ENCODE measurements around the gene BCAT1. TPM values are rescaled to one million over a fixed set of nuclear protein-coding genes. Genes with fewer than 3 reads are reported as not detected.

The BCAT1 gene
- total and polyA plus RNA-seq, 2 of the 8 experiments (the other 6 are each of a cell fraction or from before 2014, with no cell fraction given) = 19.7 to 263 TPM

GRCh38 chr12:24853588-24853987, 95.3 kb downstream of the BCAT1 start:
- no peak overlapping the region for H2BK15ac ChIP-seq (ENCODE audit: low read length)
- no peak overlapping the region for H2BK120ac ChIP-seq (replicated peaks; ENCODE audit: low read depth, low read length)
- peaks cover 8 to 27% (median 14%) of the 10 kb centered on the region in 4 experiments; a peak in 5 of 8 replicates for H3K36me3 ChIP-seq (ENCODE audit: control insufficient read depth in 2 of 4, insufficient read depth in 4 of 4, low read length in 3 of 4)
- no peak overlapping the region for H4K5ac ChIP-seq (ENCODE audit: insufficient read length, low read depth, low read length)
- peaks cover 3% of the 10 kb centered on the region; the same call in 1 of the 2 replicates for H3K23me2 ChIP-seq (ENCODE audit: low read depth, low read length)
- H2AK5ac ChIP-seq (ENCODE audit: low read depth, low read length) = no peak overlapping the region
- H2BK5ac ChIP-seq (ENCODE audit: low read depth, low read length) = no peak overlapping the region
- ChIA-PET CTCF (ENCODE audit: partially characterized antibody) (interaction anchor here (0.6 to 2.6 kb wide), 7 partner anchors 9 to 302 kb away, joined by 3 to 7 read pairs (median 3); no protein-coding TSS in a partner anchor), POLR2A (ENCODE audit: partially characterized antibody) (interaction anchor here (1.0 to 1.4 kb wide), 4 partner anchors 9 to 96 kb away, joined by 3 to 7 read pairs (median 4); partner anchors contain the start of gene BCAT1)
- TF ChIP-seq BRCA1 (IDR thresholded peaks at IDR 0.05; ENCODE audit: low read depth, low read length) = no peak
- no peak for TF ChIP-seq POLR2A (IDR thresholded peaks at IDR 0.05; ENCODE audit: control extremely low read depth in 1 of 2, low read depth in 2 of 2, low read length in 2 of 2)
- TF ChIP-seq YY1 (IDR thresholded peaks at IDR 0.05; ENCODE audit: low read depth, low read length) = no peak
- no peak for TF ChIP-seq EZH2 (IDR thresholded peaks at IDR 0.05; ENCODE audit: low read depth, low read length, severe bottlenecking)
- TF ChIP-seq TAF7 (optimal IDR thresholded peaks at IDR 0.05; ENCODE audit: borderline replicate concordance, low read depth, low read length) = no peak
- no peak for TF ChIP-seq BACH1 (IDR thresholded peaks at IDR 0.05; ENCODE audit: low read length)
- no peak for TF ChIP-seq CTBP2 (IDR thresholded peaks at IDR 0.05; ENCODE audit: borderline replicate concordance, insufficient read depth, insufficient read length, low read length)
- no peak for TF ChIP-seq CTCF (IDR thresholded peaks at IDR 0.05; ENCODE audit: control extremely low read depth in 1 of 3, insufficient read depth in 1 of 3, low read depth in 1 of 3, low read length in 3 of 3)
- TF ChIP-seq POU5F1 (IDR thresholded peaks at IDR 0.05; ENCODE audit: low read depth, low read length) = no peak
- TF ChIP-seq CBX5 (IDR thresholded peaks at IDR 0.05; ENCODE audit: low read depth, low read length) = no peak
- H4K91ac ChIP-seq (replicated peaks; ENCODE audit: insufficient read length, low read length) = no peak overlapping the region
- no peak overlapping the region for H3K4me2 ChIP-seq (ENCODE audit: insufficient read depth in 1 of 2, low read depth in 2 of 2, low read length in 2 of 2)
- DNase-seq (ENCODE audit: low read depth in 1 of 2, low spot score in 2 of 2) (no peak), FAIRE-seq (no peak)
- 90% methylated on average over 2 of the region's 2 CpGs; no CpG with 5 or more reads in 1 of the 2 experiments for WGBS, 2 experiments (ENCODE audit: extremely low coverage in 1 of 2, insufficient coverage in 1 of 2, insufficient read length in 1 of 2, insufficient replicate concordance in 2 of 2, low coverage in 1 of 2, low lambda C conversion rate in 2 of 2, missing lambda C conversion rate in 1 of 2)
- H3K14ac ChIP-seq (ENCODE audit: insufficient read length) = no peak overlapping the region
- H3K18ac ChIP-seq (ENCODE audit: extremely low read depth, low read length) = no peak overlapping the region
- H3K4ac ChIP-seq (replicated peaks; ENCODE audit: insufficient read length, low read depth, low read length) = no peak overlapping the region
- peaks cover 0 to 3% of the 10 kb centered on the region in 2 experiments for H4K20me1 ChIP-seq (replicated peaks in 1 of 2; ENCODE audit: control insufficient read depth in 1 of 2, insufficient read depth in 2 of 2, low read length in 2 of 2)
- peaks cover 3% of the 10 kb centered on the region; the same call in 1 of the 2 replicates for H3K79me1 ChIP-seq (ENCODE audit: low read depth, low read length)
- H3K79me2 ChIP-seq (ENCODE audit: control insufficient read depth in 1 of 2, insufficient read depth in 2 of 2, low read length in 2 of 2) = peaks cover 0 to 3% of the 10 kb centered on the region in 2 experiments; a peak in 1 of 4 replicates
- H3K4me1 ChIP-seq (replicated peaks in 1 of 4; ENCODE audit: control insufficient read depth in 3 of 4, insufficient read depth in 4 of 4, low read length in 3 of 4) = peaks cover 0 to 2% (median under 1%) of the 10 kb centered on the region in 4 experiments; a peak in 2 of 7 replicates
- peaks cover 7 to 8% of the 10 kb centered on the region in 2 experiments; a peak in 3 of 4 replicates for H3K9me3 ChIP-seq (ENCODE audit: insufficient read depth in 2 of 2, low read depth in 1 of 2, low read length in 1 of 2)
- H2AFZ ChIP-seq (ENCODE audit: low read length) = no peak overlapping the region
- H3K4me3 ChIP-seq (ENCODE audit: extremely low read depth in 1 of 4, insufficient read depth in 2 of 4, low read depth in 3 of 4, low read length in 4 of 4) = no peak overlapping the region
- no peak overlapping the region for H2BK20ac ChIP-seq (ENCODE audit: low read length)
- H3K56ac ChIP-seq (replicated peaks; ENCODE audit: insufficient read length, low read depth, low read length) = no peak overlapping the region
- no peak overlapping the region for H3K9ac ChIP-seq (replicated peaks in 1 of 4; ENCODE audit: extremely low read depth in 1 of 4, low read depth in 3 of 4, low read length in 3 of 4)
- H3K27me3 ChIP-seq (replicated peaks in 1 of 4; ENCODE audit: control insufficient read depth in 3 of 4, extremely low read depth in 1 of 4, insufficient read depth in 3 of 4, low read length in 3 of 4) = no peaks in the 10 kb centered on the region
- H3K23ac ChIP-seq (ENCODE audit: insufficient read length) = no peak overlapping the region
- no peak overlapping the region for H2BK12ac ChIP-seq (ENCODE audit: low read depth, low read length)
- no peak overlapping the region for H4K8ac ChIP-seq (ENCODE audit: extremely low read depth, insufficient read depth, low read length)
- H3K27ac ChIP-seq (ENCODE audit: low read depth, low read length) = no peak overlapping the region

Data from H1 (cell line).